Lower leg skin (tissue), 3 donors: ENCODE measurements around the gene NEDD4L.

Source experiments
- CTCF ChIP-seq, 3 donors: fragments of 450-650 bp; IDR thresholded peaks; one replicate each; pipeline ENCODE4 v1.5.1; 2016; ENCODE audit warnings: antibody characterized with exemption in 3 of 3, mild to moderate bottlenecking in 3 of 3, moderate library complexity in 2 of 3
- POLR2A ChIP-seq, 2 donors: fragments of 450-650 bp; IDR thresholded peaks; one replicate each; pipeline ENCODE4 v1.6.1; 2016 to 2017; ENCODE audit warnings: antibody characterized with exemption in 2 of 2, mild to moderate bottlenecking in 1 of 2, moderate library complexity in 1 of 2

GRCh38 chr18:58224425-58224750 is 180.4 kb downstream of the NEDD4L start:
- no peak for TF ChIP-seq CTCF (IDR thresholded peaks at IDR 0.05)
- TF ChIP-seq POLR2A (IDR thresholded peaks at IDR 0.05): no peak
